ENCODE results near the gene APBA1.

APBA1 gene

GRCh38 chr9:69391487-69391886, 280.7 kb downstream of the APBA1 start:
- DNase-seq (ENCODE audit: low read depth) = no peak
- no peak for TF ChIP-seq CTCF (conservative IDR thresholded peaks at IDR 0.05; ENCODE audit: low read depth, low read length)
- no peak overlapping the region for H3K4me3 ChIP-seq (ENCODE audit: low read depth, low read length)

GRCh38 chr9:69389437-69389995, 282.7 kb downstream of the APBA1 start:
- no peak for TF ChIP-seq CTCF (conservative IDR thresholded peaks at IDR 0.05; ENCODE audit: low read depth, low read length)
- no peak for DNase-seq (ENCODE audit: low read depth)
- H3K4me3 ChIP-seq (ENCODE audit: low read depth, low read length) = no peak overlapping the region

- H3K4me3 ChIP-seq (ENCODE audit: low read depth, low read length) = no peak overlapping the region
- TF ChIP-seq CTCF (conservative IDR thresholded peaks at IDR 0.05; ENCODE audit: low read depth, low read length) = no peak
These were observed 283.6 kb downstream of the APBA1 start for GRCh38 chr9:69388596-69388995.

GRCh38 chr9:69386651-69387050, 285.5 kb downstream of the APBA1 start:
- no peak for TF ChIP-seq CTCF (conservative IDR thresholded peaks at IDR 0.05; ENCODE audit: low read depth, low read length)
- no peak for DNase-seq (ENCODE audit: low read depth)
- H3K4me3 ChIP-seq (ENCODE audit: low read depth, low read length) = no peak overlapping the region

More at GRCh38 chr9:69388596-69388995, 283.6 kb downstream of the APBA1 start:
- DNase-seq (ENCODE audit: low read depth) = no peak

GRCh38 chr9:69385581-69386033, 286.6 kb downstream of the APBA1 start:
- no peak overlapping the region for H3K4me3 ChIP-seq (ENCODE audit: low read depth, low read length)
- DNase-seq (ENCODE audit: low read depth) = no peak
- TF ChIP-seq CTCF (conservative IDR thresholded peaks at IDR 0.05; ENCODE audit: low read depth, low read length) = no peak

- TF ChIP-seq CTCF (conservative IDR thresholded peaks at IDR 0.05; ENCODE audit: low read depth, low read length) = no peak
- H3K4me3 ChIP-seq (ENCODE audit: low read depth, low read length) = no peak overlapping the region
- no peak for DNase-seq (ENCODE audit: low read depth)
These were observed 290.0 kb downstream of the APBA1 start for GRCh38 chr9:69382135-69382534.

- peak; percentile 20 for DNase-seq (ENCODE audit: low read depth)
- no peak overlapping the region for H3K4me3 ChIP-seq (ENCODE audit: low read depth, low read length)
- no peak for TF ChIP-seq CTCF (conservative IDR thresholded peaks at IDR 0.05; ENCODE audit: low read depth, low read length)
These were observed 291.4 kb downstream of the APBA1 start for GRCh38 chr9:69380811-69381210.
